GM11168 (cell line): ENCODE results near the gene ACTG2.
"Not testable (repeated sequence)": the region's sequence is repeated elsewhere in the genome, so short reads cannot be mapped to it uniquely, and the experiment has no call there.

Experiments
- in situ Hi-C: fragments of 300-500 bp; cut with MboI; formaldehyde crosslinking; loops from one replicate; pipeline ENCODE4 v1.12.0; 2022; ENCODE audit warnings: low sequenced_read_pairs; ENCODE audit not compliant: unreplicated experiment

Gene ACTG2

DNA sequence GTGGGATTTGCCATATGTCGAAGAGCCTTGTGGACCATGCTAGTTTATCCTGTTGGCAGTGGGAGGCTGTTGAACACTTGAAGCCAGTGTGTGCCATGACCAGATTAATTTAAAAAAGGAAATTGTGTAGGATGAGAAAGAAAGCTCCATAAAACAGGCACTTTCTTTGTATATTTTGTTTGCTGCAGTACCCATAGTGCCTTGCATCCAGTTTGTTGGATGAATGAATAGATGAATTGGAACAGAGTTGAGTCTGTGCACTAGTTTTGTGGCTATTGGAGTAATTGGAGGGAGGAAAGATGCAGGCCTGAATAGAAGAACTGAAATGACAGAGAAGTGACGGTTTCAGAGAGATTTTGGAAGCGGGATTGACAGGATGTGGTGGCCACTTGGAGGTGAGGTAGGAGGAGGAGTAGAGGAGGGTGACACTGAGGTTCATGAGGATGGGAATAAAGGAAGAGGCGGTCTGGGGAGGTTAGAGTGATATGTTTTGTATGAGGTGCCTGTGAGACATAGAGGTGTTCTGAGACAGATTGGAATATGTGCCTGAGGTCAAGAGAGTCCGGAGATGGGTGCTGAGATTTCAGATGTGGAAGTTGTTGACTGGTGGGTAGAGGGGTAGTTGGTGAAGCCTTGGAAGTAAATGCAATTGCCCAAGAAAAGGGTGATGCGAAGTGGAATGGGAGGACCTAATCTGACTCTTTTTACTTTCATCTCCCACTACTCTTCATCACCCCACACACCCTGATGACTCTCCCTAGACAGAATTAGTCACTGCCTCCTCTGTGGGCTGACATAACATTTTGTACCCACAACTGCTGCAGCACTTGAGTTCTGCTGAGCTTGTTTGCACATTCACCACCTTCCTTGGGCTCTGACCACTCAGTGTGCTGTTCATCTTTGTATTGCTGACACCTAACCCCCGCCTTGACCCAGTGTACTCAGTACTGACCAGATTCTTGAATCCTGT is 39.0 kb downstream of the ACTG2 start:
- in situ Hi-C loops, result no loop called here

DNA sequence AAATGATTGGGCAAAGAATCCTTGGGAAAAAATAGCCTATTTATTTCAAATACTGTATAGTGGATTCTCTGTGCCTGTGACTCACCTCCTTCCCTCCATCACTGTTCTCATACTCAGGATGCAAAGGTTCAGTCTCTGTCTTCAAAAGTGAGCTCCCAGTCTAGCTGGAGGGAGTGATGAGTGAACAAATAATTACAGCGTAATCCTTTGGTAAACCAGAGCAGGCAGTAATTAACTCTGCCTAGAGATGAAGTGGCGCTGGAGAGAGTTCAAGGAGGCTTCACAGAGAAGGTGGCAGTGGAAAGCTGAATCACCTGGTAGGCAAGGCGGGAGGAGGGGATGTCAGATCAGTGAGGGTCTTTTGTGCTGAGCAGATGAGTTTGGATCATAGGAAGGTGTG is 40.4 kb downstream of the ACTG2 start:
- in situ Hi-C loops, result no loop called here

DNA sequence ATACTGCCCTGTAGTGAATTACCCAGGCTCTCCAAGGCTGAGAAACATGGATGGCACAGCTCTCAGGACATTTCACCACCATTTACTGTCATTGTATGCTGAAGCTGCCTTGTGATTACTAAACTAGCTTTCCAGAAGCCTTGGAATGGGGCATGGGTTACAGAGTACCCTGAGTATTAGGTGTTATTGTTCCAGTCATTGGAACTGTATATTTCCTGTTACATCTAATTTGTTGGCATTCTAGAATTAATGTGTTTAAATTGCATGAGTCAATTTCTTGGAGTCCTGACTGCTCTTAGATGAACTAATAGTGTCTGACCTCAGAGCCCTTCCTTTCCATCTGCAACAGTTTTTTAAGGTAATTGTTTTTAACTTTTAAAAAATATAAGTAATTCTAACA is 42.8 kb downstream of the ACTG2 start:
- in situ Hi-C loops, result no loop called here

DNA sequence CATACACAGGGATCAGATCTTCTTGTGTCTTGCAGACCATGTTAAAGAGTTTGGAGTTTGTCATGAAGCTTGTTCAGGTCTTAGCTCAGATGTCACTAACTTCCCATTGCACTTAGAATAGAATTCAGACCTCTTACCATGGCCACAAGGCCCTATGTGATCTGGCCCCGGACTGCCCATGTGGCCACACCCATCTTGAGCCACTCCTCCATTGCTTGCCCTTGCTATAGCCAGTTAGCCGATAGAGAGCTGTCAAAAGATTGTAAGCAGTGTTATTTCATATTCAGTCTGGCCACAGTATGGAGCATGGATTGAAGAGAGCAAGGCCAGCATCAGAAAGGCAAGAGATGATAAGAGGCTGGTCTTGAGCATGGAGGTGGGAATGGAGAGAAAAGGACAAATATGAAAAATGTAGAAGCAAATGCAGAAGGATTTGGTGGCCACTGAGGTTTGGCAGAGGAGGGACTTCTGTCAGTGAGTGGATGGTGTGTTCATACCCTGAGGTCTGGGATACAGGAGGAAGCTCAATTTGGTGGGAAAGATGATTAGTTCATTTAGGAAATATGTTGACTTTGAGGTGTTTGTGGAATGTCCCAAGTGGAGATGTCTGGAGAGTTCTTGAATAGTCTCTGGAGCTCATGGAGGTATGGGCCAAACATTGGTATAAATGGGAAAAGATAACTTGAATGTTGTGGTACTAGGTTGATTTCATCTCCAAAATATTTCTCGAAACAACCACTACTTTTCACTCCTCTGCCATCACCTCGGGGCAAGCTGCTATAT is 44.5 kb downstream of the ACTG2 start:
- in situ Hi-C loops, result no loop called here

DNA sequence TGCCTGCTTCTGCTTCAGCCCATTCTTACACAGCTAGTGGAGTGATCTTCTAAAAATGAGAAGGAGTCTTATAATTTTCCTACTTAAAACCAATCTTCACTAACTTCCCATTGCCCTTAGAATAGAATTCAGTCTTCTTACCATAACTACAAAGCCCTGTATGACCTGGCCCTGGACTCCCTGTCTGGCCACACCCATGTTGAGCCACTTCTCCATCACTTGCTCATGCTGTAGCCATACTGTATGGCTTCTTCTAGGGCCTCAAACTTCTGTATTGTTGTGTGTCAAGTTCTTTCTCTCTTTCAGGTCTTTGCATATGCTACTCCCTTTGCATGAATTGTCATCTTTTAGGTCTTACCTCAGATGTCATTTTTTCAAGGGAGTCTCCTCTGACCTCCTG is 45.1 kb downstream of the ACTG2 start:
- in situ Hi-C loops, result no loop called here

DNA sequence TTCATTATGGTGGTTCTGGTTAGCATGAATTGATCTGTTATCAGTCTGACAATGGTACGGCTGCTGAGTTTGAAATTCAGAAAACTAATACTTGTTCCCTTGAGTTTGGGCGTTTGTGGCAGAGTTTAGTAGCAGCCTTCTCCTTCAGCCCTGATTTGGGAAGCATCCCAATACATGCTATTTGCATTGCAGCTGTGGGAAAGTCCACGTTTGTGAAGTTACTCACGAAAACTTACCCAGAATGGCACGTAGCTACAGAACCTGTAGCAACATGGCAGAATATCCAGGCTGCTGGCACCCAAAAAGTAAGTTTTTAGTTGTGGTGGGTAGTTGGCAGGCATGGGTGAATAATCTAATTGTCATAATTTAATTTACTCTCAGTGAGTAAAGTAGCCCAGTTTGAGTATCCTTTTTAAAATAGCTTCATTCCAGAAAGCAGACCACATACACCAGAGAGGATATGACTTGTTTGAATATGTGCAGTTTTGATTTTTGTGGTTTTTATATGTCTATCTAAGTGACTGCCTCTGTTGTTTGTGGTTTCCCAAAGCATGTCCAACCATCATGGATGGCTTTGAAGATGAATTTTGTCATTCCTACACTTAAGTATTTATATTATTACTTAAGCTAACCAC is 46.0 kb downstream of the ACTG2 start:
- in situ Hi-C loops, result no loop called here

DNA sequence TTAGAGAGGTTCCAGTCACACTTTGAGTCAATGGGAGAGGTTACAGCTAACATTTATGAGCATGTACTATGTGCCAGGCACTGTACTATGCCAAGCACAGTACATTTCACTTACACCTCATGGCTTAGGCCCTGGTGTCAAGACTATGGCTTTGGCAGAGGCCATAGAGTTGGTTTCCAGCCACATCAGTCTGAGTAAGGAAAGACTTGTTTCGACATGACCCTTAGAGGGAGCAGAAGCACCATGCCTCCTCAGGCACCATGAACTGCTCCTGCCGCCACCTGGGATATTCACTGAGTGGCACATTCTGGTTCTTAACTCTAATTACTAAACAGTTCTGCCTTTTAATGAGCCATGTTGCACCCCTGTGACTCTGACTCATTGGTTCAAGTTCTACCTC is 46.6 kb downstream of the ACTG2 start:
- in situ Hi-C loops, result no loop called here

DNA sequence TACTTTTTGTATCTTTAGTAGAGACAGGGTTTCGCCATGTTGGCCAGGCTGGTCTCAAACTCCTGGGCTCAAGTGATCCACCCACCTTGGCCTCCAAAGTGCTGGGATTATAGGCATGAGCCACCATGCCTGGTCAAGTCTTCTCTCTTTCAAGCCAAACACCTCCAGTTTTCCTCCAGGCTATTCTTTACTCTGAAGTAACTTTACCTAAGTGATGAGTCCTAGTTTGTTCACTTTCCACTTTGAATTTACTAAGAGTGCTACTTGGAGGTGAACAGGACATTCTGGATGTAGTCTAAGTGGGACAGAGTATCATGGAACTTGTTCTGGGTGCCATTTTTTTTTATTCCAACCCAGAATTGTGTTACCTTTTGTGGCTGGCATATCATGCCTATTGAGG is 47.3 kb downstream of the ACTG2 start:
- in situ Hi-C loops, result not testable (repeated sequence)

DNA sequence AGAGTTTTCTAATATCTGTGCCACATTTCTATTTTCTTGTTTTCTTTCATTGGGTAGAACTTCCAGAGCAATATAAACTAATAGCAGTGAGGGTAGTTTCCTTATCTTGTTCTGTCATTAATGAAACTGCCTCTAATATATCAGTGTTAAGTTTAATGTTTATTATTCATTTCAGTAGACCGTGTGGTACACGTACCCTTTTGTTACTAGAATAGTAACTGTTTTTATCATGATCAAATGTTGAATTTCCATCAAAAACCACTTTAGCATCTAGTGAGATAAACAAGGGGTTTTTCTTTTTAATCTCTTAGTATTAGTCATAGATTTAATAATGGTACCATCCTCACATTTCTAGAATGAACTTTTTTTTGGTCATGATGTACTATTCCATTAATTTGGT is 49.9 kb downstream of the ACTG2 start:
- in situ Hi-C loops, result no loop called here

DNA sequence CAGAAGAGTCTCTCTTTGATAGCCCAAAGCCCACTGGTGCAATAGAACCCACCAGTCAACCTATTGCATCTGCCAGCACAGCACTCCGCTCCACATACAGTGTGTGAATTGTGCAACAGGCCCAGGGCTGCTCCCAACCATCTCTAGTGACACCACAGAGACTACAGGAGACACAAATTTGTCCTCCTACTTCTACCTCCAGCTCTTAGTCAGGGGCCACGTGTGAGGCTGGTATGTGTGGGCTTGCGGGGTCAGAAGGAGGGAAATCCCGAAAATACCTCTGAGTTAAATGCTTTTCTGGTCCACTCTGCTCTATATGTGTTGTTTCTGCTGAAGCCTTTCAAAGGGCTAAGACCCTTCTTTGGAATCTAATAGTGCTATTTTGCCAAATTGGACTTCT is 51.9 kb downstream of the ACTG2 start:
- in situ Hi-C loops, result no loop called here

DNA sequence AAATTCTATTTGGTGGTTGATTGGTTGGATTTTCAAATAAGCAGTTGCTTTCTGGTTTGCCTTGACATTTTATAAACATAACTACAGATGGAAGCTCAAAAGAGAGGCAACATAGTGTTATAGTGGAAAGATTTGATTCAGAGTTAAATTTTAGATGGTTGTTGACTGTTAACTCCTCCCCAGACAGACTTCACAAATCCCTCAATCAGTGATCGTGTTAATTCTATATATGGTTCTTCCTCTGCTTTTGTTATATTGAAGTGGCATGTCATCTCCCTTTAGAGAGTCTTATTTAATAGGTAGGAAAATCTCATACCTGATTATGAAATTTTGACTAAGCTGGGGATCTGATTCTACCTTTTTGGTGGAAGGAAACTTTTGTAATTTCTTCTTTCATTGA is 53.4 kb downstream of the ACTG2 start:
- in situ Hi-C loops, result no loop called here

DNA sequence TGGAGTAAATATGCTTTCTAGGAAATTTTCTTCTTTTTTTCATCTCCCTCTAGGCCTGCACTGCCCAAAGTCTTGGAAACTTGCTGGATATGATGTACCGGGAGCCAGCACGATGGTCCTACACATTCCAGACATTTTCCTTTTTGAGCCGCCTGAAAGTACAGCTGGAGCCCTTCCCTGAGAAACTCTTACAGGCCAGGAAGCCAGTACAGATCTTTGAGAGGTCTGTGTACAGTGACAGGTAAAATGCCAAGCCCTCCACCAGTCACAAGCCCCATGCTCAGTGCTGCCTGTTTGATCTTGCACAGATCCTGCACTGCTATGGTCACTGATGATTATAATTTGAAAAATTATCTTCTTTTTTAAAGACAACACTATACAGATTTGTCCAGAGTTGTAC is 53.9 kb downstream of the ACTG2 start:
- in situ Hi-C loops, result no loop called here

DNA sequence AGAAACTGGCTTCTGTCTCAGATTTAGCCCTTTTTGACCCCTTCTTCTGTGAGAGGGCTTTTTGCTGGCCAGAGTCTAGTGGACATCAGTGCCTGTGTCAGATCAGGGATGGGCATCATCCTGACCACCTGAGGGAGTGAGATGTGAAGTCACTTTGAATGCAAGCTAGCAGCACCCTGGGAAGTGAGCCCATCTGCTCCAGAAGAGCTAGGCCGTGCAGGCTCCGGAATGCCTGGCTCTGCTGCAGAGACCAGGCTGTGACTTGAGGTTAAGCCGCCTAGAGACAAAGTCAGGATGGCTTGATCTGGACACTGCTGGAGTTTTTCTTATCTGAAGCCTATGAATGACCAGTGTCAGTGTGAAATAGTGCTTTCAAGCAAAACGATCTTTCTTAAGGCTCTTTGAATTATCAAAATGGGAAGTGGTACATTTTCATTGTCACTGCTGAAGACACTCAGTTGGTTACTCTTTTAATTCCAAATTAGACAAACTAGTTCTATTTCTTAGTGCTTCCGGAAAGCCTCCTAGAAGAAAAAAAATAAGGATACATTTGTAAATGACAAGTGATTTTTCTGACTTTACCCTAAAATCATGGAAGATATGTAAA is 54.7 kb downstream of the ACTG2 start:
- in situ Hi-C loops, result no loop called here

DNA sequence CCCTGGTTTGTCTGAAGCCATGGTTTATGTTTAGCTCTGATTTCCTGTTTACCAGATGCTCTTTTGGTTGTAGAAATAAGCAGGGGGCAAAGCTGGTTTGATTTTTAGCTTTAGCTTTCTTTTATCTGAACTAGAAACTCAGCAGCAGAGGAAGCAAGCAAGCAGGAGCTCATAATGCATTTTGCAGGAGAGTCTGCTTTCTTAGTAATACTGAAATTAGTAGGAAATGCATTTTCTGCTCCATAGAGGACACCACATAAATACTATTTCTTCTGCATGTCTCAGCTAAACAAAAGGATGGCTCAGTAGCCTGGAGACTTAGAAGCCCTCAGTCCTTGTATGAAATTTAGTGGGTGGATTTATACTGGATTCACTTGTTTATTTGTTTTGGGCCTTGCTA is 57.0 kb downstream of the ACTG2 start:
- in situ Hi-C loops, result no loop called here

DNA sequence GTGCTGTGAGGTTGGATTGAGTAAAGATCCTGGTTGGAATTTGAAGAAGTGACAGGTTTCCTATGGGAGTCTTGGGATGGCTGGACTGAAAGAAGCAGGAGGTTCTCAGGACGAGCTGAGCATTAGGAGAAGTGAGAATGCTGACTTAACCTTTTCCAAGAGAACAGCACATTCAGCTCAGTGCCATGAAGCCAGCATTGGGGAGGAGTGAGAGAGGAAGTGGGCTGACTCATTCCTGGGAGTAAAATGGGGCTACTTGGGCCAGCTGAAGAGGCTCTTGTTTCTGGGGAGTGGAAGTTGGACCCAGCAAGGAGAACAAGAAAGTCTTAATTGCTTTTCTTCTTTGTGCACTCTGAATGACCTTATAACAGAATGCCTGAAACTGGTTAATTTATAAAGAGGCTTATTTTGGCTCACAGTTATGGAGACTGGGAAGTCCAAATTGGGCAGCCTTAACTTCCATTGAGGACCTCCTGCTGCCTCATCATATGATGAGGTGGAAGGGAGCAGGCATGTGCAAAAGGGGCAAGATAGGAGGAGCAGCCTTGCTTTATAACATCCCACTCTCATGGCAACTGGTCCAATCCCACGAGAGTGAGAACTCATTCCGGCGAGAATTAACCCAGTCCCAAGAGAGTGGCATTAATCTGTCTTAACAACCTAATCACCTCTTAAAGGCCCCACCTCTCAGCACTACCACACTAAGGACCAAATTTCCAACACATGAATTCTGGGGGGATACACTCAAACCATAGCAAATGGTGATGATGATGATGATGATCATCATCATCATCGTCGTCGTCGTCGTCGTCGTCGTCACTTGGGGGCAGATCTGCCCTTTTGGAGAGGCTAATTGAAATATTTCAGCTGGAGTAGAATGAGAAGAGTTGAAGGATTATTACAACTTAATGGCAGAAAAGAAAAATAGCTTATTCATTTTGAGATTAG is 60.0 kb downstream of the ACTG2 start:
- in situ Hi-C loops, result no loop called here

DNA sequence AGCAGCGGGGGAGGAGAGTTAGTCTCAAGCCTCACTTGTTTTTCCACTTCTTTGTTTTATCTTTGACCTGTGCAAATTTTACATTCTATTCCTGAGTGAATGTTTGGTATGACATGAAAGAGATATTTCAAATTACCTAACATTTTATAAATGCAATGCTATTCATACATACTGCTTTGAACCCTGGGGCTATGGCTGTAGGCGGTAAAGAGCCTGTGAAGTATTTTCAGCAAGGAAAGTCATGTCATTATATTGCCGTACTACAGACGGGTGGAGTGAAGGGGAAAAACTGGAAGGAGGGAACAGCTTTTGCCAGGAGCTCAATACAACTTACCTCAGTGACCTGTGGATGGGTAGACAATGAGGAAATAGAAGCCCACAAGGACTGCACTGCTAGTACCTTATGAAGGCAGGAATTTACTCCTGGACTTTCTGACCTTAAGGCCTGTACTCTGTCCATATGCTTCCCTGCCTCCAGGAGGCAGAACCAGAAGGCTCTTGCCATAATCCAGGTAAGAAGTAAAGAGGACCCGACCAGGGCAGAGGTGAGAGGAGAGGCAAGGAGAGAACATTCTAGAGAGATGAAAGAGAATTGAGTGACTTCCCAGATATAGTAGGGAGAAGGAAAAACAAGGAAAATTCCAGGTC is 63.5 kb downstream of the ACTG2 start:
- in situ Hi-C loops, result no loop called here

DNA sequence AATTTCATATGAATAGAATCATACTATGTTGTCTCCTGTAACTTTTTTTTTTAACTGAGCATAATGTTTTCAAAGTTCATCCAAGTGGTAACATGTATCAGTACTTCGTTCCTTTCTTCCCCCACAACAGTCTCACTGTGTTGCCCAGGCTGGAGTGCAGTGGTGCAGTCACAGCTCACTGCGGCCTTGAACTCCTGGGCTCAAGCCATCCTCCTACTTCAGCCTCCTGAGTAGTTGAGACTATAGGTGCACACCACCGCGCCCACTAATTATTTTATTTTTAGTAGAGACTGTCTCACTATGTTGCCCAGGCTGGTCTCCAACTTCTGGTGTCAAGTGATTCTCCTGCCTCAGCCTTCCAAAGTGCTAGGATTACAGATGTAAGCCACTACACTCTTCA is 68.5 kb downstream of the ACTG2 start:
- in situ Hi-C loops, result no loop called here

DNA sequence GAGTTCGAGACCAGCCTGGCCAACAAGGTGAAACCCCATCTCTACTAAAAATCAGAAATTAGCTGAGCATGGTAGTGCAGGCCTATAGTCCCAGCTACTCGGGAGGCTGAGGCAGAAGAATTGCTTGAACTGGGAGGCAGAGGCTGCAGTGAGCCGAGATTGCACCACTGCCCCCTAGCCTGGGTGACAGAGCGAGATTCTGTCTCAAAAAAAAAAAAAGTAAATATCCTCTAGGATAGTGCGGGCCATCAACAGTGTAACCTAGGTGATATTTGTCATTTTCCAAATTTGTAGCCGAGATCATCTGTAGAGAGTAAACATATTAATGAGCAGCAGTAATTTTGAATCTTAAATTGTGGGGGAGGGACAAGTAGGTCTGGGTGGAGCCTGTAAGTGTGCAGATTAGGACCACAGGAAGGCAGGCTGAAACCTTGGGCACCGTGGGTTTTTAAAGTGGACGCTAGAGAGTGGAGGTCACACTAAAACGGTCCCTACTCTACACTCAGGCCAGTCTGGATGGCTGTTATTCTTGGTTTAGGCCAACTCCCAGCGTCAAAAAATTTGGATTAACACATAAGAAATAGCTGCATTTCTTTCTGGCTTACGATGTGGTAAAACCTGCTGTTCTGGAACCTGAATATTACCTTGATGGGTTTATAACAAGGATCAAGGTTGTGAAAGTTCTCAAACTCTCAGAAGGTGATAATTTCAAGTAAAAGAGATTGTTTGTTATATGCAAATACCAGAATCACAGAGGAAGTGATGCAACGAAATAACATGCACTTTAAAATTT is 69.2 kb downstream of the ACTG2 start:
- in situ Hi-C loops, result no loop called here
